ENCODE results near the gene CHMP3.

Gene CHMP3

GRCh38 chr2:86523491-86523890 is 39.8 kb downstream of the CHMP3 start:
- Histone ChIP-seq H3K27me3 (ENCODE audit: control insufficient read depth, low read length) (no peaks in the 10 kb centered on the region), H3K27ac (ENCODE audit: low read depth, low read length) (no peak overlapping the region), H4K20me1 (ENCODE audit: control insufficient read depth, insufficient read depth, low read depth, low read length) (no peaks in the 10 kb centered on the region), H3K4me2 (ENCODE audit: low read length) (no peak overlapping the region), H3K4me1 (ENCODE audit: control insufficient read depth, low read length) (no peaks in the 10 kb centered on the region), H3K9me2 (replicated peaks; ENCODE audit: control insufficient read depth, low read length) (no peaks in the 10 kb centered on the region), H3K4me3 (ENCODE audit: low read length) (no peak overlapping the region), H3F3A (ENCODE audit: control insufficient read depth, insufficient read depth) (no peaks in the 10 kb centered on the region), H3K79me2 (ENCODE audit: control insufficient read depth, low read length) (no peaks in the 10 kb centered on the region), H3K36me3 (ENCODE audit: control insufficient read depth, low read length) (peaks cover 7% of the 10 kb centered on the region), H3K9me3 (ENCODE audit: control insufficient read depth, insufficient read depth, low read length) (peaks cover 6% of the 10 kb centered on the region; the same call in 1 of the 2 replicates)
- TF ChIP-seq EZH2phosphoT487 (IDR thresholded peaks at IDR 0.05; ENCODE audit: borderline replicate concordance, low read length) (no peak), CTCF (IDR thresholded peaks at IDR 0.05; ENCODE audit: low read depth, low read length, poor library complexity, severe bottlenecking) (no peak)

GRCh38 chr2:86522711-86523110 is 40.5 kb downstream of the CHMP3 start:
- no peaks in the 10 kb centered on the region for H4K20me1 ChIP-seq (ENCODE audit: control insufficient read depth, insufficient read depth, low read depth, low read length)
- peaks cover 6% of the 10 kb centered on the region; the same call in 1 of the 2 replicates for H3K9me3 ChIP-seq (ENCODE audit: control insufficient read depth, insufficient read depth, low read length)
- no peak overlapping the region for H3K27ac ChIP-seq (ENCODE audit: low read depth, low read length)
- H3K27me3 ChIP-seq (ENCODE audit: control insufficient read depth, low read length): no peaks in the 10 kb centered on the region
- H3K79me2 ChIP-seq (ENCODE audit: control insufficient read depth, low read length): no peaks in the 10 kb centered on the region
- peaks cover 7% of the 10 kb centered on the region for H3K36me3 ChIP-seq (ENCODE audit: control insufficient read depth, low read length)
- no peaks in the 10 kb centered on the region for H3K9me2 ChIP-seq (replicated peaks; ENCODE audit: control insufficient read depth, low read length)
- H3F3A ChIP-seq (ENCODE audit: control insufficient read depth, insufficient read depth): no peaks in the 10 kb centered on the region
- H3K4me3 ChIP-seq (ENCODE audit: low read length): no peak overlapping the region
- no peak overlapping the region for H3K4me2 ChIP-seq (ENCODE audit: low read length)
- H3K4me1 ChIP-seq (ENCODE audit: control insufficient read depth, low read length): no peaks in the 10 kb centered on the region
- TF ChIP-seq CTCF (IDR thresholded peaks at IDR 0.05; ENCODE audit: low read depth, low read length, poor library complexity, severe bottlenecking) (no peak), EZH2phosphoT487 (IDR thresholded peaks at IDR 0.05; ENCODE audit: borderline replicate concordance, low read length) (no peak)

DNA sequence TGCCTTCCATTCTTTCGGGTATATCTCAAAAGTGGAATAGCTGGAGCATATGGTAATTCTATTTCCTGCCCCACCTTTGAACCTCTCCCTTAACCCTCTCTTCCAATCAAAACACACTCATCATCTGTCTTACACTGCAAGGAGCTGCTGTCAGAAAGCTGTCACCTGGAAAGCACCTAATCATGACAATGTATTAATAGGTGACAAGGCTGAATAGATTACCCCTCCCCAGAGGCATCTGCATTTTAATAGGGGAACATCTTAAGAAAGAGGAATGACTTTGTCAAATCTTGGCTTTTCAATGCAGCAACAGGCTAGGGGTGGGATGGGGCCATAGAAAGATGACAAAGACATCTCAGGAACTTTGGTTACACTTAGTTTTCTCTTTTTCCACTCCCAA is 41.3 kb downstream of the CHMP3 start:
- Histone ChIP-seq H3K4me1 (ENCODE audit: control insufficient read depth, low read length) (no peaks in the 10 kb centered on the region), H3K36me3 (ENCODE audit: control insufficient read depth, low read length) (peaks cover 7% of the 10 kb centered on the region)
- no peak for TF ChIP-seq EZH2phosphoT487 (IDR thresholded peaks at IDR 0.05; ENCODE audit: borderline replicate concordance, low read length)

GRCh38 chr2:86520153-86520552 is 43.1 kb downstream of the CHMP3 start:
- no peak overlapping the region for H3K4me2 ChIP-seq (ENCODE audit: low read length)
- peaks cover 7% of the 10 kb centered on the region for H3K36me3 ChIP-seq (ENCODE audit: control insufficient read depth, low read length)
- H3K79me2 ChIP-seq (ENCODE audit: control insufficient read depth, low read length): no peaks in the 10 kb centered on the region
- H3K4me3 ChIP-seq (ENCODE audit: low read length): no peak overlapping the region
- H3K27me3 ChIP-seq (ENCODE audit: control insufficient read depth, low read length): no peaks in the 10 kb centered on the region
- H3K9me3 ChIP-seq (ENCODE audit: control insufficient read depth, insufficient read depth, low read length): peaks cover 6% of the 10 kb centered on the region; the same call in 1 of the 2 replicates
- no peaks in the 10 kb centered on the region for H4K20me1 ChIP-seq (ENCODE audit: control insufficient read depth, insufficient read depth, low read depth, low read length)
- no peak overlapping the region for H3K27ac ChIP-seq (ENCODE audit: low read depth, low read length)
- H3F3A ChIP-seq (ENCODE audit: control insufficient read depth, insufficient read depth): no peaks in the 10 kb centered on the region
- TF ChIP-seq CTCF (IDR thresholded peaks at IDR 0.05; ENCODE audit: low read depth, low read length, poor library complexity, severe bottlenecking) (peak; percentile 22), EZH2phosphoT487 (IDR thresholded peaks at IDR 0.05; ENCODE audit: borderline replicate concordance, low read length) (no peak)
- H3K9me2 ChIP-seq (replicated peaks; ENCODE audit: control insufficient read depth, low read length): no peaks in the 10 kb centered on the region
- no peaks in the 10 kb centered on the region for H3K4me1 ChIP-seq (ENCODE audit: control insufficient read depth, low read length)

More for the DNA sequence above, 41.3 kb downstream of the CHMP3 start:
- Histone ChIP-seq H4K20me1 (ENCODE audit: control insufficient read depth, insufficient read depth, low read depth, low read length) (no peaks in the 10 kb centered on the region), H3K27ac (ENCODE audit: low read depth, low read length) (no peak overlapping the region), H3K4me3 (ENCODE audit: low read length) (no peak overlapping the region), H3K9me2 (replicated peaks; ENCODE audit: control insufficient read depth, low read length) (no peaks in the 10 kb centered on the region), H3K4me2 (ENCODE audit: low read length) (no peak overlapping the region), H3K27me3 (ENCODE audit: control insufficient read depth, low read length) (no peaks in the 10 kb centered on the region), H3K79me2 (ENCODE audit: control insufficient read depth, low read length) (no peaks in the 10 kb centered on the region), H3F3A (ENCODE audit: control insufficient read depth, insufficient read depth) (no peaks in the 10 kb centered on the region), H3K9me3 (ENCODE audit: control insufficient read depth, insufficient read depth, low read length) (peaks cover 6% of the 10 kb centered on the region; the same call in 1 of the 2 replicates)

Data from DOHH2 (cell line).